Left lobe of liver (tissue), 2 donors: ENCODE results near the gene PTPRR. TPM values are rescaled to one million over a fixed set of nuclear protein-coding genes. Genes with fewer than 3 reads are reported as not detected.
A peak's percentile ranks its signal among the peaks of the same experiment; 100 is the strongest.
"Not testable (repeated sequence)": the region's sequence is repeated elsewhere in the genome, so short reads cannot be mapped to it uniquely, and the experiment has no call there.

Experiments
- ATAC-seq: fragments of 200-7000 bp; cut with Tn5 transposase; one replicate; pipeline ENCODE4 v1.9.1; 2020; ENCODE audit warnings: mild to moderate bottlenecking, moderate library complexity
- DNase-seq: peaks from one replicate; pipeline ENCODE4 v3.0.0-alpha.2; 2020; ENCODE audit warnings: low spot score
- total RNA-seq: library from RNA; stranded (reverse); gene quantifications from one replicate; pipeline ENCODE4 v1.2.1, GENCODE V29; 2021
- donor health status: DM: no; HTN: no; CAD: no; lungs with moderate emphysema.
- donor health status: DM: no; HTN: yes; CAD: no.

PTPRR gene
- total RNA-seq, 1 donor from 2014 or later: not detected

DNA sequence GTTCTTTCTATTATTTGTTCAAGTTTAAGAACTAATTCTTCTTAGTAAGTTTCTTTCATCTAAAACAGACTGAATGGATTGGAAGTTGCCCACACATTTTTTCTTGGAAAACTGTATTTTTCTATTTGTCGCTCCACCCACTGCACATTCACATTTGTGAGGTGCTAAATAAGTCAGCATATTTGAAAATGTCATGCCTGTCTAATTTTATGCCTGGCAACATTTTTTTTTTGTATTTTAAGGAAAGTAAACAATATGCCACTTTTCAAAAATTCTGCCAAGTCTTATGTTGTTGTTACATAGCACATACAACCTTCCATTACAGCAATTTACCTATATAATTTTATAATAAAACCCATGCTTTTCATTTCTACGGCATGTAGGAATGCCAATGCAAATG is 170.6 kb downstream of the PTPRR start:
- no peak for DNase-seq
- no peak for ATAC-seq

DNA sequence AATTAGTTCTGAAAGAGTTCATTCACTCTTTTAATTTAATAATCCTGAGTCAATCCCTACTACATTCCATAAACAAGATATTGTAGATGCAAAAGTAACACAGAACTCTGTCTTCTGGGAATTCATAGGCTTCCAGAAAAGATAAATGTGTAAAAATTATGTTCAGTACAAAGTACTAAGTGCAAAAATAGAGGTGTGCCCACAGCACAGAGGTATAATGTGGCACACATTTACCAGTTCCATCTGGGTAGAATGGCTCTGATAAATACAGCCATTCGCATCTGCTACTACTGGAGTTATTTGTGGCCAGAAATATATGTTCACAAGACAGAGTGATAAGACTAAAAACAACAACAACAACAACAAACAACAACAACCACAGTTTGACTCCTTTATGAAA is 171.7 kb downstream of the PTPRR start:
- ATAC-seq (no peak), DNase-seq (no peak)

DNA sequence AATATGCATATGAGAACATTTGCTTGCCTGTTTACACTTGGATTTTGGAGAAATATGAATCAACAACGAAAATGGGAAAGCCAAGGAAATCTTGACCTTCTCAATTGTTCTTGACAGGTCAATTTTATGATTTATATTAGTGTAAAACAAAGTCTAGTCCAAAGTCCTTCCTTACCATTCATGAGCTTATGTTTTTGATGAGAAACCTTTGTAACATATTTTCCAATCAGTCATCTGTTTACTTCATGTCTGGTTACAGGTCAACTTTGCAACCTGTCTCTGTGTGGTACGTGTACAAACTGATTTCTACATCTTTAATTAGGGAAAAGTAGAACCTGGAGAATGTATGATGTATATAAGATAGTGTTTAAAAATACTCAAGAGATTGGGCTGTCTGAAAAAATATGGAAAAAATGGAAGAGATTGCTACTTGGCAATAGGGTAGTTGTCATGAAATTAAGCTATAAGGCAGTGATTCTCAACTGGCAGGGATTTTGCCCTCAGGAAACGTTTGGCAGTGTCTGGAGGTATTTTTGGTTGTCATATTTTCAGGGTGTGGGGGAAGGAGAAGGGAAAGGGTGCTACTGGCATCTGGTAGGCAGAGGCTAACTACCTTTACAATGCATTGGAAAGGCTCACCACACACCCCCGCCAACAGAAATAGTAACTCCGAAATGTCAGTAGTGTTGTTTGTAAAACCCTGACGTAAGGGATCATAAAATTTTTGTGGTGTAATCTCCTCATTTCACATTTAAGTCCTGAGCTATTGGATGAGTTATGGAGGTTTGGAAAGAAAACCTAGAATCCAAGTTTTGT is 172.9 kb downstream of the PTPRR start:
- ATAC-seq (no peak), DNase-seq (no peak)

DNA sequence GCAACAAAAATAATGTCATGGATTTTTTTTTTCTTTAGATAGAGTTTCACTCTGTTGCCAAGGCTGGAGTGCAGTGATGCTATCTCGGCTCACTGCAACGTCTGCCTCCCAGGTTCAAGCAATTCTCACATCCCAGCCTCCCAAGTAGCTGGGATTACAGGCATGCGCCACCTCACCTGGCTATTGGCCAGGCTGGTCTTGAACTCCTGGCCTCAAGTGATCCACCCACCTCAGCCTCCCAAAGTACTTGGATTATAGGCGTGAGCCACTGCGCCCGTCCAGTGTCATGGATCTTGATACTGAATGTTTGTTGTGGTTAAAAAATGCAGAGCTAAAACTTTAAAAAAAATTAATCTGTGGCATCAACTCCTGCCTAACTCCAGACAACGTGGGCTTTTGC is 175.5 kb downstream of the PTPRR start:
- ATAC-seq (no peak), DNase-seq (no peak)

DNA sequence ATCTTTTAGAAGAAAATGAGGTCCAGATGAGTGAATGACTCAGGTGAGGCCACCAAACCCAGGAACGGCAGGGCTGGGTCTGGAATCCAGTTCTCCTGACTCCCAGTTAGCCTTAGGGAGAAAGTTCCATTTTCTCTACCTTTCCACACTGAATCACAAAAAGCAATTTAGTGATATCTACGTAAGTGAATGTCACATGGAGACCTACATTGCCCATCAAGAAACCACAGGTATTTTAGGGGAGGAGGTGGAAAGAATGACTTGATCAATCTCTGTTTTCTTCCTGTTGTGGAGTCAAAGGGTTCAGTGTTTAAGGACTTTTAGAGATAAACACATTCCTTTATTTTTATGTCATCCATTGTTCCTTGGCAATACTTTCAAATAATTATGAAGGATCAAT is 176.4 kb downstream of the PTPRR start:
- no peak for DNase-seq
- no peak for ATAC-seq

DNA sequence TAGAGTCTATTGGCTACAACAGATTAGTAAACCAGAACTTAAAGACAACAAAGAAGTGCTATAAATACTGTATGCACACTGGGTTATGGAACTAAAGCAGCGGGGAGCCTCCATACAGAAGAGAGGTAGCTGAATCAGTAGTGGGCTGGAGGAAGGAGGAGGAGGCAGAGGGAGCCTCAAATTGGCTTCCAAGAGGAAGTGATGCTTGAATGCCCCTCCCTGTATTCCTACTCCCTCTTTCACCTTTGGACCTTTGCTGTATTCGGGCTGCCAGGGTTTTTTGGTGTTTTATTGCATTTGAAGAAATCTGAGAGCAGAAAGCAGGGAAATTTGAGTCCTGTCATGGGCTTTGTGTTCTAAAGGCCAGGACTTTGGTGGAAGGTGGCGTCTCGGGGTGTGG is 179.3 kb downstream of the PTPRR start:
- DNase-seq: no peak
- no peak for ATAC-seq

DNA sequence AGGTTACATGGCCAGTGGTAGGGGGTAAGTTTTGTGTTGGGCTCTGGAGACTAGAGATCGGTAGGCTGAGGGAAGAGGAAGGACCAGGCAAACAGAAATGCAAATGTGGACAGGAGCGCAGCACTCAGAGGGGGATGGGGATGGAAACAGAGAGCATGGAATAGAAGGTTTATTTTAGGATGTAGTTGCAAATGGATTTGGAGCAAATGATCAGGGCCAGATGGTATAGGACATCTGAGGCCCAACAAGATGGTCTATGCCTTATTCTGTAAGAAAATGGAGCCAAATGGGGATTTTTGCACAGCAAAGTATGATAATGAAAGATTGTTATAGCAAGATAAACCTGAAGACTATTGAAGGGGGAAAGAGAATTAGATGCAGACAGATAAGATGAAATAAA is 180.8 kb downstream of the PTPRR start:
- ATAC-seq: no peak
- no peak for DNase-seq

DNA sequence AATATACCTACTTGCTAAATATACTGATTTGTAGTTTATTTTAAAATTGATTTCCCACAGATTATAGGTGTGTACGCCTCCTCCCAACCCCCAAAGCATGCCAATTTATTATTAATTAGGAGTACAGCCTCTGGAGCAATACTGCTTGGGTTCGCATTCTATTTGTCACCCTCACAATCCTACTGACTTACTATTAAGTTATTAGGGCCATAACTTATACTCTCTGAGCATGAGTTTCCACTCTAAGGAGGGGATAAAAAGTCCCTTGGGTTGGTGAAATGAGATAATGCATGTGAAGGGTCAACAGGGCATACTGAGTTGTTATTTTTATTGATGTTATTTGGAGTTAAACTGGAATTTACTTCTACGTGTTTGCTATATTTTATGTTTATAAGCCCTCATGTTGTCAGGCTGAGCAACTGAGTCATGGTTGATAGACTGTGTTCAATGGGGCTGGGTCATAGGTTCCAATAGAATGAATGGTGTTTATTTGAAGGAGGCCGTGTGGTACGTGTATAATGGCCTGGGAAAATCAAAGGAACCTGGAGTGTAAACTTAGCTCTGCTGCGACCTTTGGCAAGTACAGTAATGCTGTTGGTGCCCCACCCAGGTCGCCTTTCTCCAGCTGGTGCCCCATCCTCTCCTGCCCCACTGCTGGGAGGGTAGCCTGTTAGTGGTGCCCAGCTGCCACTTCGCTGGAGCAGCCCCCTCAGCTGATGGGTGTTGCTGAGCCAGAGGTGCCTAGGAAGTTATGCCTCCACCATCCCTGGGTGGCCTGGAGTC is 184.0 kb downstream of the PTPRR start:
- no peak for ATAC-seq

DNA sequence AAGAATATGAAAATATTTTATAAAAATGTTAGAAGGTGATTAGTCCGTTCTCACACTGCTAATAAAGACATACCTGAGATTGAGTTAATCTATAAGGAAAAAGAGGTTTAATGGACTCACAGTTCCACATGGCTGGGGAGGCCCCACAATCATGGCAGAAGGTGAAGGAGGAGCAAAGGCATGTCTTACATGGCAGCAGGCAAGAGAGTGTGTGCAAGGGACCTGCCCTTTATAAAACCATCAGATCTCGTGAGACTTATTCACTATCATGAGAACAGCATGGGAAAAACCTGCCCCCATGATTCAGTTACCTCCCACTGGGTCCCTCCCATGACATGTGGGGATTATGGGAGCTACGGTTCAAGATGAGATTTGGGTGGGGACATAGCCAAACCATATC is 185.3 kb downstream of the PTPRR start:
- not testable (repeated sequence) for DNase-seq, ATAC-seq

More for the DNA sequence above, 184.0 kb downstream of the PTPRR start:
- DNase-seq: no peak

DNA sequence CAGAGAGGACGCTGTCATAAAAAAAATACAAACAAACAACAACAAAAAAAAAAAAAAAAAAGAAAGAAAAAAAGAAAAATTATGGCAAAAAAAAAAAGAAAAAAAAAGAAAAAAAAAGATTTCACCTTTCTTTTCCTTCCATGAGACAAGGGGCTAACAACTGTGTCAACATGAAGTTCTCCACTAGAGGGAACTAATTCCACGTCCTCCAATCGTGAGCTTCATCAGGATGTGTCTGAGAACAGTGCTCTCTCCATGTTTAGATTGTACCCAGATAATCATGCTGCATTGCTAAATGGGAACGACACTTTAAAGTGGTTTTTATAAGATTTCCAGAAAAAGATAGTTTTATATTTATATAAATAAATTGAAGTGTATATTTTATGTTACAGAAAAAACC is 187.2 kb downstream of the PTPRR start:
- no peak for DNase-seq

DNA sequence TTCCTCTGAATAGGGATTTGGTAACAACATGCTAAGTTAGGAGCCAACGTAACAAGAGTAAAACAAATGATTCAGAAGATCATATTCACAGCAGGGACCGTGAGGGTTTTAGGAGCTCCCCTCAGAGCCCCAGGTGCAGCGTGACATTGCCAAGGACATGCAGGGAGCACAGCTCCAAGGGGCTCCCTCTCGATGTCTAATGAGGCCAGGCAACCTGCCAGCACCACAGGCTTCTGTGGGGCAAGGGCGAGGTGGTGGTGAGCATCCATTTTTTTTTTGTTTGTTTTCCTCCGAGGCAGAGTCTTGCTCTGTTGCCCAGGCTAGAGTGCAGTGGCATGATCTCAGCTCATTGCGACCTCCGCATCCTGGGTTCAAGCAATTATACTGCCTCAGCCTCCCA is 188.3 kb downstream of the PTPRR start:
- DNase-seq (no peak), ATAC-seq (no peak)

More for the DNA sequence above, 187.2 kb downstream of the PTPRR start:
- peak; percentile 94 for ATAC-seq

DNA sequence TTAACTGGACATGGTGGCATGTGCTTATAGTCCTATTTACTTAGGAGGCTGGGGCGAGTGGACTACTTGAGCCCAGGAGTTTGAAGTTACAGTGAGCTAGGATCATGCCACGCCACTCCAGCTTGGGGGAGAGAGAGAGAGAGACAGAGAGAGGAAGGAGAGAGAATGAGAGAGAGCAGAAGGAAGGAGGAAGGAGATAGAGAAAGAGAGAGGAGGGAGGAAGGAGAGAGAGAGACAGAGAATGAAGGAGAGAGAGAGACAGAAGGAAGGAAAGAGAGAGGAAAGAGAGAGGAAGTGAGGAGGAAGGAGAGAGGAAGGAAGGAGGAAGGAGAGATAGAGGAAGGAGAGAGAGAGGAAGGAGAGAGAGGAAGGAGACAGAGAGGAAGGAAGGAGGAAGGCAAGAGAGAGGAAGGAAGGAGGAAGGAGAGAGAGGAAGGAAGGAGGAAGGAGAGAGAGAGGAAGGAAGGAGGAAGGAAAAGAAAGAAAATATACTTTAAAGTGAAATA is 189.8 kb downstream of the PTPRR start:
- ATAC-seq (no peak), DNase-seq (no peak)

DNA sequence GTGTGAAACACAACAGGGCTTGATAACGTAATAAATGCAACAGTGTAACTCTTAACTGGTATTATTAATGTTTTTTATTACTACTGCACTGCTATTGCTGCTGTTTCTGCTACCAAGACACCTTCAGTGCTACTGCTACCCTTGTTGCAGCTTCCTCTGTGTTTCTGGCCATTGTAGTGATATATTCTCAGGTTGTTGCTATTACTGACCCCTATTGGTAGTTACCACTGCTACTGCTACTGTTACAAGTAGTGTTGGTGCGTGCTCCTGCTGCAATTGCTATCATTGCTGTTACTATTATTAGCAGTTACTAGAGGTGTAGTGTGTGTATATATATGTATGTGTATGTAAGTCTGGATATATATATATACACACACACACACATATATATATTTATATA is 196.1 kb downstream of the PTPRR start:
- ATAC-seq: peak; percentile 37
- no peak for DNase-seq

DNA sequence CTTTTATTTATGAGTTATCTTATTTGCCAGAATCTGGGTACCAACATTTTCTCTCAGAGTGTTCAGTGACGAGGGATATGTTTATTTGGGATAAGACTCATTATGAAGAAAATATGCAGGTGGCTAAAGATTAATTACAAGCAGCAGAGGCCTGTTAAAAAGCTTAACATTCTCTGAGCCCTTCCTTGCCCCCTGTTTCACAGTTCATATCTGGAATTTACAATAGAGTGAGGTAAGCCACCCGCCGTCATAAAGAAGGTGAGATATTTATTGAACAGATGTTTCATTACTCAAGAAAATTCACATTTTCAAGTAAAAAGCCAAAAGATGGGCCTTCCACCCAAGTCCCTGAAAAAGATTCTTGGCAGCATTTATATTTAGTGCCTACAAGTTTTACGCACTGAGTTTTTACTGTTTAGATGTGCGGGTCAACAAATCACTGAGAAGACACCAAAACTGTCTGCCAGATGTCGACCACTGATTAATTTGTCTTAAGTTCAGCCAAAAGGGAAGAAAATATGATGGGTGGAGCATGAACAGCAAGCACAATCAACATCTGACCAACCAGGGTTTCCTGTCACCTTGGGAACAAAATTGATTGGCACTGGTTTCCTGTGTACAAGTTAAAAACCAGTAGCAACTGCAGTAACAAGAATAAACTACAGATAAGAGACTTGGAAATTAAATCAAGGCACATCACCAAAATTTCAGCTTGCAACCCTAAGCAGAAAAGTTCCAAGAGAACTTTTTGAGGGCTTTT is 197.8 kb downstream of the PTPRR start:
- no peak for DNase-seq
- ATAC-seq: peak; percentile 29

DNA sequence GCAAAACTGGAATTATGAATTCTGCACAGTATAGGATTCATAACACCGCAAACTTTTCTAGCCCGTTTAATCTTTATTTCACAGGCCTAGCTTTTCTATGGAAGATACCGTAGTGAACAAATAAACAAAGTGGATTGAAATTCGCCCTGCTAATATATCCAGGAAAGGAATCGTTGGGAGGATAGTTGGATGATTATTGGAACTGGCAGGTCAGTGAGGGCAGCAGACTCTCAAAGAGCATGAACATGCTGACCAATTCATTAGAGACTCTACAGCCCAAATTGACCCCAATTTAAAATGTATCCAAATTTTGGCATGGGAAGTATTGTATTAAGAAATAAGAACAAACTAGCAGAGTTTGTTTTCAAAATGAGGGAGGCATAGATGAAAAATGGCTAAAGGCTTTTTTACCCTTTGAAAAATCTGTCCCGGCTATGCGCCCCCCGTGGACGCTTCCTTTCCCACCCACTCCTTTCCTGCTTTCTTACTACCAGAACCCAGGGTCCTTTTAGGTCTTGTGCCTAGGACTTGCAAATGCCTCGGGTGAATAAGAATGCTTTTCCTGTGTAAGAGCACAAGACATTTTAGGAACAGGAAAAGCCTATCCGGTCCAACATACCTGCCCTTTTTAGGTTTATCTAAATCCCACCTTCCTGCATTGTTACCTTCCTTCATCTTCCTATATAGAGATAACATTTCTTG is 198.7 kb downstream of the PTPRR start:
- ATAC-seq (peak; percentile 23), DNase-seq (no peak)

DNA sequence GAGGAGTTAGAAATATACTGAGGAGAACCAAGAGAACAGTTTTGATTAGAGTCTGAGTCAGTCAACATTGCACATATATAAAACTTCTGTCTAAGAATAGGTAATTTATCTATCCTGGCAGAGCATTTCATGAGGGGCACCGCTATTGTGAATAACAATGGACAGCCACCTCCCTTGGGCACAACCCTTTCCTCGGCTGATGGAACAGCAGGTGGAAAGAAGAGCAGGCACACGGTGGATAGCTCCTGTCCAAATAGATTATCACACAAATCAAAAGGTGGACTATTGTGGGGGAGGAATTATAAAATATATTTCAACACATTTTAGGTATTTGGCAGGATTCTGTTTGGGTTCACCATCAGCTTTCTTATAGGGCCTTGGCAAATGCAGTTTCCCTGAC is 199.3 kb downstream of the PTPRR start:
- ATAC-seq: no peak
- no peak for DNase-seq

DNA sequence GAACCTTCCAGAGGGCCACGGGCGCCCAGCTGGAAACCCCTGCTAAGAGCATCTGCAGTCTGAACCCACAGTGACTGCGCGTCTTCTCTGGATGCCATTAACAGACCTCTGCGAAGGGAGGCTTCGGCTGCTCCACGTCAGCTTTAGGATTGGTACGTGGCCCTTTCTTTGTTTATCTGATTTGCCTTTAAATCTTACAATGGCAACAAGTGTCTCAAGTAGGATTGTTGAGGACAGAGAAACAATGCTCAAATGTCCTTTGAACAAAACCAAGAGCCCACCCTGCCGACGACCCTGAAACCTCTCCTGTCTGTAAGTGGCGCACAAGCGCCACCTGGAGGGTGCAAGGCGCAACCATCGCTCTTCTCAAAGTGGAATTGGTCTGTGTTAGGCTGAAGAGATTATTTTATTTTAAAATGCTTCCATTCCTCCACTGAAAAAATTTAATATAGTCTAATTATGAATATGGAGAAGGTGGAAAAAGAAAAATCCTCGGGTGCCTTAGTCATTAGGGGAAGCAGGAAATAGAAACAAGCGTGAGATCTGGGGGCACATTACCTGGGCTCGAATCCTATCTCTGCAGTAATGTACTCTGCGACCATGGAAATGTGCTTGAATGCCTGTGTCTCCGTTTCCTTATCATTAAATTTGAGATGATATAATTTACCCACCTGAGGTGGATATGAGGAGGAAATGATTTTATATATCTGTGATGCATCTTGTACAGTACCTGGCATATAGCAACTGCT is 200.7 kb downstream of the PTPRR start:
- peak; percentile 77 for ATAC-seq

DNA sequence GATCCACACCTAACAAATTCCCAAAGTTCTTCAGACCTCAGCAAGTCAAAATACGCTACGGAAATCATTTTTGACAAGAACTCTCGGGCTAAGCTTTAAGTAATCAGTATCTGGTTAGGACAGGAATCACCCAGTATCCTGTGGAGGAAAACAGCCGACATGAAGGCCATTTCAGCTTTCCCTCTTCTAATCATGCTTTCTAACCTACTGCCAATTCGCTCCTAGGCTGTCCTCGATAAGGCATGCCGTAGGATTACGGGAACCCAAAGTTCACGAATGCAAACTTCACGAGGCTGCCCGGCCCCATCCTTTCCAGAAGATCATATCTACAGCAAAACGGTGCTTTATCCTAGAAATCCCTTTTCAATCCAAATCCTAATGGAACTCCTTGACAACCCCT is 201.5 kb downstream of the PTPRR start:
- no peak for DNase-seq
- peak; percentile 53 for ATAC-seq

More for the DNA sequence above, 200.7 kb downstream of the PTPRR start:
- no peak for DNase-seq

DNA sequence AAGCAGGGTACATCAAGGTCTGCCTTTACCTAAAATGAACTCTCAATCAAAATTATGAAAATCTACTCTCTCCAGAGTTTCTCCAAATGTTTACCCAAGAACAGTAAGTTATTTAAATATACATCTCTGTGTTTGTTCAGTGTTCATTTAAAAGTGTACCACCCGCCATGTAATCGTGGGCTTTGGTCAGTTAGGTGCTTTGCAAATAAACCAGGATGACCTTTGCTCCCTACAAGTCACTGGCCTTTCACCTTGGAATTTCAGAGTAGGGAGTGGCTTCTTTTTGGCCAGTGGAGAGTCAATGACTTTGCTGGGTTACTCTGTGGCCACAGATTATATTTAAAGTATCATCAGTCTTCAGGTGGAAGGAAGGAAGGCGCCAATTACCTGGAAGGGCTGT is 208.7 kb downstream of the PTPRR start:
- DNase-seq (no peak), ATAC-seq (peak; percentile 60)

DNA sequence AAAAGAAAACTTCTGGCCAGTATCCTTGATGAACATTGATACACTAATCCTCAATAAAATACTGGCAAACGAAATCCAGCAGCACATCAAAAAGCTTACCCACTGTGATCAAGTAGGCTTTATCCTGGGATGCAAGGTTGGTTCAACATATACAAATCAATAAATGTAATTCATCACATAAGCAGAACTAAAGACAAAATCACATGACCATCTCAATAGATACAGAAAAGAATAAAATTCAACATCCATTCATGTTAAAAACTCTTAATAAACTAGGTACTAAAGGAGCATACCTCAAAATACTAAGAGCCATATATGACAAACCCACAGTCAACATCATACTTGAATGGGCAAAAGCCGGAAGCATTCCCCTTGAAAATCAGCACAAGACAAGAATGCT is 211.5 kb downstream of the PTPRR start:
- no peak for ATAC-seq
- no peak for DNase-seq
